RWPE1 (cell line): ENCODE measurements around the gene GPER1.

Source experiments
- CTCF ChIA-PET: fragments of 350-600 bp; sonication (Branson Sonifier 250); formaldehyde crosslinking; extraction: SDS; loops from one replicate; lab custom pipeline; 2021; lab: Yijun Ruan, JAX
- POLR2A ChIA-PET: fragments of 400-600 bp; formaldehyde crosslinking; extraction: SDS; loops from one replicate; lab custom pipeline; 2020; ENCODE audit warnings: antibody characterized with exemption; ENCODE audit not compliant: low non-redundant PET; lab: Yijun Ruan, JAX
- DNase-seq: peaks from one replicate; pipeline ENCODE4 v3.0.0; 2012; ENCODE audit warnings: low spot score
- H3K27ac ChIP-seq: fragments of 450-650 bp; 2 replicates; pipeline ENCODE4 v1.5.1; 2017
- CTCF ChIP-seq: fragments of 450-650 bp; conservative IDR thresholded peaks from 2 replicates; pipeline ENCODE4 v1.5.1; 2017; ENCODE audit warnings: low read depth, mild to moderate bottlenecking

Gene GPER1

DNA sequence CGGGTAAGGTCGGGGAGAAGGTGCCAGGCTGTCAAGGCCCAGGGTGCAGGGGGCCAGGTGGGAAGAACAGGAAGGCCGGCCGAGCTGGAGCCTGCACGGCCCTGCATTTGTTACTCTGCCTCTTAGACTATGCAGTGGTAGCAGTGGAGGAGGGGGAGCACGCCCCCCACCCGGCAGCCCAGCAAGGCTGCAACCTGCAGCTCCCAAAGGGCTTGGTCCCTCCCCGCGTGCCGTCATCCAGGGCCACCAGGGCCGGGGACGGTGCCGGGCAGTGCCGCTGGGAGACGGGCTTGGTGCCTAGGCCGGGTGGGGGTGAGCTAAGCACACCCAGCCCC, 7.0 kb upstream of the GPER1 start:
- ChIA-PET POLR2A (no interaction called here), CTCF (interaction anchor here (0.9 kb wide), 1 partner anchor 32 kb away, joined by 3 read pairs; no protein-coding TSS in a partner anchor)
- H3K27ac ChIP-seq, result no peak overlapping the region
- DNase-seq, result no peak
- TF ChIP-seq CTCF, result no peak

DNA sequence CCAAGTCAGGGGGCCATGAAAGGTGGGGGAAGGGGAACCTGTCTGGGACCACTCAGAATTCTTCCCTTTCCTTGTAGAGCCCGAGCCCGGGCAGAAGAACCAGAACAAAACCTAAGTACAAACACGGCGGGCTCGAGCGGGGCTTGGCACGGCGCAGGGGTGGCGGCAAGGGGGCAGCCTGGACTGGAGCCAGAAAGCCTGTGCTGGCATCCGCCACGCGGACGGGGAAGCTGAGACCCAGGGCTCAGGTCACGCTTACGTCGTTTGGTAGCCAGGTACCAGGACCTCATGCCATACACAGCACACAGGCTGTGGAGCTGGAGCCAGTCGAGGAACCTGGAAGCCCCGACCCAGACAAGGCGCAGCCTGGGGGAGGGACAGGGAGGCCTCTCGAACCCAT, 6.6 kb upstream of the GPER1 start:
- POLR2A ChIA-PET, result no interaction called here
- no peak for DNase-seq
- CTCF ChIA-PET, result interaction anchor here (0.9 kb wide), 1 partner anchor 31 kb away, joined by 3 read pairs; no protein-coding TSS in a partner anchor
- H3K27ac ChIP-seq, result no peak overlapping the region
- TF ChIP-seq CTCF, result no peak

- POLR2A ChIA-PET, result no interaction called here
- H3K27ac ChIP-seq, result no peak overlapping the region
- no peak for TF ChIP-seq CTCF
- CTCF ChIA-PET, result interaction anchor here (0.9 kb wide), 1 partner anchor 31 kb away, joined by 3 read pairs; no protein-coding TSS in a partner anchor
- DNase-seq, result no peak
Observed at GRCh38 chr7:1081931-1082401, 5.9 kb upstream of the GPER1 start.

DNA sequence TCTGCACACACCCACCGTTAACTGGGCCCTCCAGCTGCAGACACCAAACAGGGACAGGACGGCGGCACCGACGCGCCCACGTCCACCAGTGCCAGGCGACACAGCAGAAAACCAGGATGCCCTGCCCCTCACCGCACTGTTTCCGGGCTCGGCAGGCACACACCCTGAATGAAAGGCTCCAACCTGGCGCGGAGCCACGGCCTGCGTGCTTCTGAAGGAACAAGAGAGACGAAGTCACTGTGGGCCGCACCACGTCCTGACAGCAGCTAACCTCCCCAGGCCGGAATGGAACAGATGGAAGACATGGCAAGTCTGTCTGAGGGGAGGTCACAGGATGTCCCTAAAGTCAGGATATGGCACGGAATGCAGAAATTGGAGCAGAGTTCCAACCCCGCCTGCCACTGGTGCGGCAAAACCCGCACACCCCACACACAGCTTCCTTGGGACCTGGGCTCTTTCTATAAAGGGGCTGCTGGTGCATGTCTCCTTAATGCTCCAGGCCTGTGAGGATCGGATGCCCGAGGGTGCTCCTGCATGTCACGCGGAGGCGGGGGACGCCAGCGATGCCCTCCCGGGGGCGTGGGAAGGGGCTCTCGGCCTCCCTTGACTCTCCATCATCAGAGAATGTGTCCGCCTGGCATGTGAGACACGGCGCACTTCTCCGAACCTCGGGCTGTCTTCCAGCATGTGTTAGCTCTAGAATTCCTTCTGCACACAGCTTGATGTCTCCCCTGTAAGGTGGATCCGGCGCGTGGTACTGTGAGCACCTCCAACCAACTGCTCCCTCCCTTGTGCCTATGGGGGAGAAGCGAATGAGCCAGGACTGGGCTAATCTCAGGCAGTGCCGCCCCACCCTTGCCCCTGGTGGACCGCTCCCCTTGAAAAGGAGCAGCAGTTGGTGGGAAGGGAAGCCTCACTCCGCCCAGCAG, 3.9 kb upstream of the GPER1 start:
- ChIA-PET CTCF (no interaction called here), POLR2A (no interaction called here)
- TF ChIP-seq CTCF, result no peak
- no peak for DNase-seq
- no peak overlapping the region for H3K27ac ChIP-seq

GRCh38 chr7:1085266-1085665, 2.6 kb upstream of the GPER1 start:
- H3K27ac ChIP-seq, result no peak overlapping the region
- DNase-seq, result no peak
- TF ChIP-seq CTCF, result no peak
- ChIA-PET POLR2A (no interaction called here), CTCF (interaction anchor here (1.1 to 1.3 kb wide), 2 partner anchors 10 to 97 kb away, joined by 5 to 7 read pairs; no protein-coding TSS in a partner anchor)

DNA sequence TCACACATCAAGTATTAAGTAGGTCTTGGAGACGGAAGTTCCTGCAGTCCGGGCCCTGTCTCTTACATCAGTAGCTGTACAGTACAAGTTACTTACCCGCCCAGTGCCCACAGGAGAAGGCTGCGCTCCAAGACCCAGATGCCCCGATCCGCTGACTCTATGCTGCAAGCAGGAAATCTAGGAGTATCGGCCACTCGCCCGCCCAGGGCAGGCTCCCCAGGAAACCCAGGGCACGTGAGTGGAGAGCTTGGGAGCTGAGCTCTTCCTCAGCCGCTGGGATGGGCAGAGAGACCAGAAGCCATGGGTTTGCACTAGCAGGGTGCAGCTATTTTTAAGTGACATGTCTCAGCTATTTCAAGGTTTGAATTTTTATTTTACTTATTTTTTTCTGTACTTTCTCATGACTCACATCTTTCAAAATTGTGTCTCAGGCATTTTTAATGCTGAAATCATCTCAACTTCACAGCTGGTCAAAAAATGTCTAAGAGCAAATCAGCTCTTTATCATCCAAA, 1.9 kb upstream of the GPER1 start:
- DNase-seq, result no peak
- TF ChIP-seq CTCF, result no peak
- peak overlapping the region; percentile 65 for H3K27ac ChIP-seq
- CTCF ChIA-PET, result interaction anchor here (0.6 to 1.4 kb wide), 12 partner anchors 8 to 135 kb away, joined by 3 to 7 read pairs (median 5); no protein-coding TSS in a partner anchor
- POLR2A ChIA-PET, result no interaction called here
